Measurements from ENCODE around the gene AXIN2.
A peak's percentile ranks its signal among the peaks of the same experiment; 100 is the strongest.

AXIN2 gene, protein sequence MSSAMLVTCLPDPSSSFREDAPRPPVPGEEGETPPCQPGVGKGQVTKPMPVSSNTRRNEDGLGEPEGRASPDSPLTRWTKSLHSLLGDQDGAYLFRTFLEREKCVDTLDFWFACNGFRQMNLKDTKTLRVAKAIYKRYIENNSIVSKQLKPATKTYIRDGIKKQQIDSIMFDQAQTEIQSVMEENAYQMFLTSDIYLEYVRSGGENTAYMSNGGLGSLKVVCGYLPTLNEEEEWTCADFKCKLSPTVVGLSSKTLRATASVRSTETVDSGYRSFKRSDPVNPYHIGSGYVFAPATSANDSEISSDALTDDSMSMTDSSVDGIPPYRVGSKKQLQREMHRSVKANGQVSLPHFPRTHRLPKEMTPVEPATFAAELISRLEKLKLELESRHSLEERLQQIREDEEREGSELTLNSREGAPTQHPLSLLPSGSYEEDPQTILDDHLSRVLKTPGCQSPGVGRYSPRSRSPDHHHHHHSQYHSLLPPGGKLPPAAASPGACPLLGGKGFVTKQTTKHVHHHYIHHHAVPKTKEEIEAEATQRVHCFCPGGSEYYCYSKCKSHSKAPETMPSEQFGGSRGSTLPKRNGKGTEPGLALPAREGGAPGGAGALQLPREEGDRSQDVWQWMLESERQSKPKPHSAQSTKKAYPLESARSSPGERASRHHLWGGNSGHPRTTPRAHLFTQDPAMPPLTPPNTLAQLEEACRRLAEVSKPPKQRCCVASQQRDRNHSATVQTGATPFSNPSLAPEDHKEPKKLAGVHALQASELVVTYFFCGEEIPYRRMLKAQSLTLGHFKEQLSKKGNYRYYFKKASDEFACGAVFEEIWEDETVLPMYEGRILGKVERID

DNA sequence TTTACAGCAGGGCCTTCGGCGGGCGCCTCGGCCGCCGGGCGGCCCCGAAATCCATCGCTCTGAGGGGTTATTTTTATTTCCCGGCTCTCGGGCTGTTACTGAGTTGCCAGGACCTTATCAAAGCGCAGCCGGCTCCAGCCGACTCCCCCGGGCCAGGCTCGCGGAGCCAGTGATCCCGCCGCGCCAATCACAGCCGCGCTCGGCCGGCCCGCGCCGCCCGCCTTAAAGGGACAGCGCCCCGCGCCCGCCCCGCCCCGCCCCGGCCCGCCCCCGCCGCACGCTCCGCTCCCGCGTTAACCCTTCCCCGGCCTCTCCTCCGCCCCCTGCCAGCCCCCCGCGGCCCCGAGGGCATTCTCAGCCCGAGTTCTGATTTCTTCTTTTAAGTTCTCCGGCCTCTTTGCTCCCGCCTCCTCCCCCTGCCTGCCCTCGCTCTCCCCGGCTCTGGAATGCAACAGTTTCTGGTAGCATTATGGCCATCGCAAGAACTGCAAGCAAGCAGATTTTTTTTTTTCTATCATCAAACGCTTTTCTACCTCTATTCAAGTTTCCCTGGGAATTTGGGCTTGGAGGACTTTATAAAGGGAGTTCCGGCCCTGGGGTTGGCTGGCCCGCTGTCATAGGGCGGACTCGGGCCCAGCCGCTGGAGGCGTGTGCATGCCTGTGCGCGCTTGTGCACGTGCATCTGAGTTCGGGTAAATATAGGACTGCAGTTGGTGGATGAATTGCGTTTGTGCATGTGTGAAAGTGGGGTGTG lies at the start of gene AXIN2:
Gene AXIN2 (minus strand): TSS at position 197 of the 754 bp plus-strand sequence. CDS start 3,028 bp downstream, outside the sequence.
- ATAC-seq (peak; percentile 83), DNase-seq (peak; percentile 84 to 87)
- Mint-ChIP-seq H3K27ac (peak within 1 kb of the TSS; percentile 92 to 96), H3K27me3 (no peaks in the 10 kb centered on the region), H3K4me1 (peaks cover 40% of the 10 kb centered on the region), H3K9me3 (no peaks in the 10 kb centered on the region), H3K4me3 (peak within 1 kb of the TSS; percentile 71 to 86)

DNA sequence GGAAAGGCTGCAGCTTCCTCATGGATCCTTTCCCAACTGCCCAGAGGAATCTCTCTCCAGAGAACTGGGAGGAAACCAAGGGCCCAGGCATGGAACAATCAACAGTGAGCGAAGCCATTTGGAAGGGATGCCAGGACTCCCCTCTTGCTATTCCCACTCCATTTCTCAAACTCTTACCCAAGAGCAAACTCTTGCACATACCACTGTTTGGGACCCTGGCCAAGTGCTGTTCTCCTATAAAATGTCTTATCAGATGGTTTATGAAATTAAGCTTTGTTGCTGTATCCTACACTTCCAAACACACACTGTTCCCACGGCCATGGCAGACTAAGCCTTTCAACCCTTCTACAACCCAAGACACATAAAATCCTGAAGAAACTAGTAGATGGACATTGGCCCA lies 48.3 kb upstream of the AXIN2 start:
- DNase-seq (no peak), ATAC-seq (no peak)
- H3K4me1 Mint-ChIP-seq = peaks cover 5% of the 10 kb centered on the region
- no peak overlapping the region for H3K27ac Mint-ChIP-seq
- no peaks in the 10 kb centered on the region for H3K9me3 Mint-ChIP-seq
- no peaks in the 10 kb centered on the region for H3K27me3 Mint-ChIP-seq
- no peak overlapping the region for H3K4me3 Mint-ChIP-seq

DNA sequence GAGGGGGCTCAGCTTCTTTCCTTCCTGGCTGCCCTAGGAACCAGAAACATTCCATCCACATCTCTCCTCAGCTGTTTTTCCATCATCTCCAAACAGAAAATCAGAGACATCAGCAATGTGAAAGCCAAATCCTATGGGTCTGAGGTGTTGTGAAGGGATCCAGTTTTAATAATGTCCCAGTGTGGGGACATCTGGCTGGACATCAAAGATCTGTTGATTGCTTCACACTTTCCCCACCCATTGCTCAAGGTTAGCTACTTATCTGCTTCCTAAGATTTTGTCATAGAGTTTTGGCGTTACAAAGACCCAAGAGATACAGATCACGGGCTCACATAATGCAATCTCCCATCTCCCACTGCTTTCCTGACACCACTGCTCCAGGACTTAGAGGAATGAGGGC lies 47.8 kb upstream of the AXIN2 start:
- Mint-ChIP-seq H3K27me3 (no peaks in the 10 kb centered on the region), H3K4me1 (peaks cover 5% of the 10 kb centered on the region), H3K4me3 (no peak overlapping the region), H3K9me3 (no peaks in the 10 kb centered on the region), H3K27ac (no peak overlapping the region)
- DNase-seq (no peak), ATAC-seq (no peak)

DNA sequence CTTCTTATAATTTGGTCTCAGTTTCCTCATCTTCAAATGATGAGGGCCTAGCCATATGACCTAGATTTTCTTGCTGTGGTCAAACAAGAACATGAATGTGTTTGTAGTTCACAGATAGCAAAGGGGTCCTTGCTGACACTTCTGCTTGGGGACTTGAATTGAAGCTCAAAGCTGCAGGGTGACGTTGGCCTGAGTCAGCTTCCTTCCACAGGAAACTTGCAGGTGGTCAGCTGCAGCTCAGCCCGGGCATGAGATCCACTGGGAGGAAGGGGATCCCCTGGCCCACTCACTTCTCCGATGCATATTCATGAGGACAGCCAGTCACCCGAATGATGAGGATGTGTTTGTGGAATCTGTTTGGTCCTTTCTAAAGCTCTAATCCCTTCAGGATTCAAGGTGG lies 42.6 kb upstream of the AXIN2 start:
- H3K4me1 Mint-ChIP-seq = peaks cover 5% of the 10 kb centered on the region
- H3K27me3 Mint-ChIP-seq = no peaks in the 10 kb centered on the region
- ATAC-seq = no peak
- H3K27ac Mint-ChIP-seq = no peak overlapping the region
- no peak overlapping the region for H3K4me3 Mint-ChIP-seq
- DNase-seq = no peak
- H3K9me3 Mint-ChIP-seq = no peaks in the 10 kb centered on the region

DNA sequence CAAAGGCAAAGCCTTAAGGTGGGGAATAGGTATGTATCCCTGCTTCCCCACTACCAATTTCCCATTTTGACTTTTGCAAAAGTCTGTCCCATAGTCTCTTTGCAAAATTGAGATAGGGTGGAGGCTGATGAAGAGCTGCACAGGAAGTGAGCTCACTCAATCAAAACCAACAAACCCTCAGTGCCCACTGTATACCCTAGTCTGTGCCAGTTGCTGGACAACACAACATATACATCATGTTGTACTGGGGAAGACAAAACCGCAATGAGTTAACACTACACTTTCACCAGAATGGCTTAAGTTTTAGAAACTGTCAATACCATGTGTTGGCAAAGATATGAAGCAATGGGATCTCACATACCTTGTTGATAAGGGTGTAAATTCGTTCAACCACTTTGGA lies 40.4 kb upstream of the AXIN2 start:
- Mint-ChIP-seq H3K9me3 (no peaks in the 10 kb centered on the region), H3K4me1 (peaks cover 4% of the 10 kb centered on the region), H3K27ac (no peak overlapping the region), H3K27me3 (no peaks in the 10 kb centered on the region), H3K4me3 (no peak overlapping the region)
- ATAC-seq (peak; percentile 69), DNase-seq (no peak)

DNA sequence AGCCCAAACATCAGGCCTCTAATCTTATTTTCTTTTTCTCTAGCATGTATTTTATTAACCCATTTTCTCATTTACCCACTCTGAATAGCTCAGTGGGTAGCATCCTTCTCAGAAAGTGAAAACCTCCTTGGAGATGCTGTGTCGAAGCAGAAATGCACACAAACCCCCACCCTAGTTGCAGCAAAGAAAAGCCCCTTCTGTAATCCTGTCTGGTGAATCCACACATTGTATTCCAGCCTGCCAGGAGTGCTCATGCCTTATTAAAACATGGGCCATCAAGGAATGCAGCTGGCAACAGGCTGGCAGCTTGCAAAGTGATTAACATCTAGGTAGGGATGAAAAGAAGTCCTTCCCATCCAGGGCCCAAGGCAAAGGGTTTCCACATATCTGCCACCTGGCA lies 39.7 kb upstream of the AXIN2 start:
- Mint-ChIP-seq H3K4me1 (no peaks in the 10 kb centered on the region), H3K4me3 (no peak overlapping the region), H3K27me3 (no peaks in the 10 kb centered on the region), H3K27ac (no peak overlapping the region), H3K9me3 (no peaks in the 10 kb centered on the region)
- no peak for ATAC-seq
- no peak for DNase-seq

DNA sequence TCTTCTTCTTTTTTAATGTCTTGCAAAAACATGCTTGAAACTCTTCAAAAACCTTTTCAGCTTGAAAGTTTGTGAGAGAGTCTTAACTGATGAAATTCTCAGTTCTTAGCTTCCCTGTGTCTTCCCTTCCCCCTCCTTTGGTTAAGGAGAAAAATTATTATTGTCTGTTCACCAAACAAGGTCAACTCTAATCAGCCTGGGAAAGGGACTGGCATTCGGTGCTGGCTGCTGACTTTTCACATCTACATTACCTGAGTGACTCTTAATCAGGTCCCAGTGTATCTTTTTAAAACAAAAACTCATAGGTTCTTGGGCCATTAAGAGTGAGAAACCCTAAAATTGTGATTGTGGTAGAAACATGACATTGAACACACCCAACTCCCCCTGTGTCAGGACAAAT lies 39.1 kb upstream of the AXIN2 start:
- Mint-ChIP-seq H3K27ac (no peak overlapping the region), H3K4me1 (no peaks in the 10 kb centered on the region), H3K27me3 (no peaks in the 10 kb centered on the region), H3K4me3 (no peak overlapping the region), H3K9me3 (no peaks in the 10 kb centered on the region)
- DNase-seq (no peak), ATAC-seq (no peak)

DNA sequence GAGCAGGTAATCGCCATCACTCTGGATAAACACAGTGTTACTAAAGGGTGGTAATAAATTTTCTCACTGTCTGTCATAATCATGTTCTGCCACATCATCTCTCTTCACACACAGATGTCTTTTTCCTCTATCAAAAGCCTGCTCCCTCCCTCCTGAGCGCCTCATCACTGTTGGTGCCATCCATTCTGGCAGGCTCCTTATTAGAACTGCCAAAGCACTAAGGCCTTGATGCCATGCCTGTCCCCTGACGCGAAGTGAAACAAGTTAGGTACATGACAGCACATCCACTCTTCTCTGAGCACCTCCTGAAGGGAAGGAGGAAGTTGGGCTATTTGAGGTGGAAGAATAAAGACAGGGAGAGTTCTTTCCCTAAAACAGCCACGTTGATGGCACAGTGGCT lies 38.2 kb upstream of the AXIN2 start:
- no peak overlapping the region for H3K27ac Mint-ChIP-seq

DNA sequence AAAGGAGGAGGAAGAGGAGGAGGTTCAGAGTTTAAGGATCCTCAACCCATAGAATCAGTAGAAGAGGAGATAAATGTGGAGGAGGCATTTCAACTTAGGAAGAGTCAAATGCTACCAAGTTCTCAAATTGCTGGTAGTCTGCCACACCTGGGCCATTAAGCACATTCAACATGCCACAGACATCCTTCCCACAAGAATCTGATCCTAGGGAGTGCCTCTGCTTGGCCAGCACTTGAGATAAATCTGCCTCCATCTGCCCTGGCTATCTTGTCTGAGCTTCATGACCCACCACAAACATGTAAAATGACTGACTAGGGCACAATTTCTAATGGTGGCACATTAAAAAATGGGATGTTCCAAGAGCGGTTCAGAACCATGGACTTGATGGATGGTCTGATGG lies 37.3 kb upstream of the AXIN2 start:
- Mint-ChIP-seq H3K27me3 (peaks cover 6% of the 10 kb centered on the region), H3K4me1 (peaks cover 17% of the 10 kb centered on the region)
- no peak for ATAC-seq

More for the DNA sequence above, 38.2 kb upstream of the AXIN2 start:
- no peak overlapping the region for H3K4me3 Mint-ChIP-seq
- DNase-seq = no peak
- H3K4me1 Mint-ChIP-seq = peaks cover 8% of the 10 kb centered on the region
- H3K9me3 Mint-ChIP-seq = no peaks in the 10 kb centered on the region
- no peak for ATAC-seq
- H3K27me3 Mint-ChIP-seq = no peaks in the 10 kb centered on the region

DNA sequence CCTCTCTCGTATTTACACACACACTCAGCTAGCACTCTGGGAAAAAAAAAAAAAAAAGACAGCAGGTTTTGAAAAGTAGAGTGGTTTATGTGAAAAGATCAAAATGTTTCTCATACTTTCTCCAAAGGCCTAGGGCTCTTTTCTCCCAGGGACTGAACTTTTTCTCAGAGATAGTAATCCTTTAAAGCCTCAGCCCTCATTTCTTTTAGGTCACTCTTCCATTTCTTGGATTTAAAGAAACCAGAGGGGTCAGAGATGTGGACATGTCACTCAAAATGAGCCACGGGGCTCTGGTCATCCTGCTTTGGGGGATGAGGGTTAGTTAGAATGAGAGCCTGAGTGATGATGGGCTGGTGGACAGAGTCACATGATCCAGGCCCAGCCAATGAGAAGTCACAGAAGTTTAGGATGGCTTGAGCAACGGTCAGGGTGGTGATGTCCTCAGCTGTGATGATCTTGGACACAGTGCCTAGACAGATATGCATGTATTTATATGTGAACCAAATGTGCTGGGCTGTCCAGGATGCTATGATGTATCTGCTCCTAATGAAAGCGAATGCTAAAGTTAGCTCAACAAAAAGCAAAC lies 33.7 kb upstream of the AXIN2 start:
- peak overlapping the region; percentile 33 to 80 for H3K4me3 Mint-ChIP-seq
- peaks cover 8% of the 10 kb centered on the region for H3K27me3 Mint-ChIP-seq
- DNase-seq (no peak), ATAC-seq (no peak)
- H3K4me1 Mint-ChIP-seq = peaks cover 31% of the 10 kb centered on the region
- H3K9me3 Mint-ChIP-seq = no peaks in the 10 kb centered on the region
- H3K27ac Mint-ChIP-seq = peak overlapping the region; percentile 59 to 78

More for the DNA sequence above, 37.3 kb upstream of the AXIN2 start:
- no peak for DNase-seq
- Mint-ChIP-seq H3K9me3 (no peaks in the 10 kb centered on the region), H3K4me3 (no peak overlapping the region), H3K27ac (no peak overlapping the region)

DNA sequence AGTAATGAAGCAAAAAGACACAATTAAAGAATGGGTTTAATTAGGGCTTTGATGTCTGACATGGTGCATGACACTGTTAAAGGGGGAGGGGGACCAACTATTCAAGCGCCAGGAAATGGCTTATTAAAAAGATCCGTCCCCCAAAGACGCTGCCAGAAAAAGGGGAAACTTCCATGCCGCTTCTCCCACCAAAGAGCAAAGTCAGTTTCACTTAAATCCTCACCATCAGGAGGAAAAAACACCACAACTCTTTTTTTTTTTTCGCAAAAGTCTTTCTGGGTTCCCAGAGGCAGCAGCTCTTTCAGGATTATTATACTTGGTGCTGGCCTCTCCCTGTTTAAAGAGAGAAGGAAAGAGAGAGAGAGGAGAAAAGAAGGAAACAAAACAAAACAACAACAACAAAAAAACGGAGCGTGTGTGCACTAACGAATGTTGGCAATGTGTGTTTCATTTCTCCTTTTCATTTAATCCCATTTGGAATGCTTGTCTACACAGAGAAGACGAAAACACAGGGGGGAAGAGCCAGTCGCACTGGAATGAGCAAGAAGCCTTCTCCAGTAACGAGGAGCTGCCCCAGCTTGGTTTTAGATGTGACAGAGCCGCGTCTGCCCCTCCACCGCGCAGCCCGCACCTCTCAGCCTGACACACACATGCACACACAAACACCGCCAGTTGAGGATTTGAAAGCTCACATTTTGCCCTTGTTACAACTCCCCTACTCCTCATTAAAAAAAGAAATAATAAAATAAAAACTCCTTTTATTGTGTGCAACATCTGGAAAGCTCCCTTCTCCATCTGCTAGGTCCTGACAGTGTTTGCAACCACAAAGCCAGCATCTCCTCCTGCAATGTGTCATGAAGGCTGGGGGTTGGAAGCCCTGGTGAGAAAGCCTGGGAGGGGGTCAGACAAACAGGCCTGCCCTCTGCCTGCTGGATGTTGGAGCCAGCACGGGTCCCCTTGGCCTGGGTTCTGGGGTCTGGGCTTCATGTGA lies 32.7 kb upstream of the AXIN2 start:
- Mint-ChIP-seq H3K4me3 (peak overlapping the region; percentile 80 to 88), H3K4me1 (peaks cover 32% of the 10 kb centered on the region), H3K27ac (peak overlapping the region in 1 of 2 donors; percentile 89), H3K27me3 (peaks cover 8% of the 10 kb centered on the region), H3K9me3 (no peaks in the 10 kb centered on the region)
- DNase-seq (no peak), ATAC-seq (peak; percentile 68)

DNA sequence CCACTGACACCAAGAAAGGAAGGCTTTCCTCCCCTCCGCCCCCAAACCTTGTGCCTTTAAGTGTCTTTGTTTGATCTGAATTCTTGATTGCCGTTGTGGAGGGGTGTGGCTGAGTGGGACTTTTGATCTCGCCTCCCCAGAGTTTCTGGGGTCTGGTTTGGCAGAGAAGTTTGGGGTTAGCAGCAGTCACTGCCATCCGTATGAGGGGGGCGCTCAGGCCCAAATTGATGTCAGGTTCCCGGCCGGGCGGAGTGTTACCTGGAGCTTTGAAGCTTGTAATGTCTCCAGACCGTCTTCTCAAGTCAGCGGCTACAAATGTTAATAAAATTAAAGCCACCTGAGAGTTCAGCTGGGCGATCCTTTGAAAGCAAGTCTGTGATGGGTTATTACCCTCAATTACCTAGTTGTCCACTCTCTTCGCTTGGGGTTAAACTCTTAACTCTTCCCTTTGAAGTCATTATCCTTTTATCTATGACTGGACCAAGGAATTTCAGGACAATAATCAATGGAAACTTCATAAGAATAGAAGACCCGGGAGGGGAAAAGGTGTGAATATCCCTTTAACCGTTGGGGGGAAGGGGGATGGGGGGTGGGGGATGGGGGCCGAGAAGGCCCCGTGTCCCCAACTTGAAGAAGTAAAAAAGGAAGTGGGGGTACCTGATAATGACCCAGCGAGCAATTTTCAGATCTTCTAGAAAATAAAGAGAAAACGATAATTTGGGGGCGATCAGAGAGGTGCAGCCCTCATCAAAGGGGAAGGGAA lies 31.8 kb upstream of the AXIN2 start:
- Mint-ChIP-seq H3K9me3 (no peaks in the 10 kb centered on the region), H3K27me3 (peaks cover 8% of the 10 kb centered on the region), H3K27ac (peak overlapping the region in 1 of 2 donors; percentile 89), H3K4me3 (peak overlapping the region; percentile 80 to 88), H3K4me1 (peaks cover 40% of the 10 kb centered on the region)
- ATAC-seq = peak; percentile 14
- peak in 1 of 2 donors; percentile 7 for DNase-seq

DNA sequence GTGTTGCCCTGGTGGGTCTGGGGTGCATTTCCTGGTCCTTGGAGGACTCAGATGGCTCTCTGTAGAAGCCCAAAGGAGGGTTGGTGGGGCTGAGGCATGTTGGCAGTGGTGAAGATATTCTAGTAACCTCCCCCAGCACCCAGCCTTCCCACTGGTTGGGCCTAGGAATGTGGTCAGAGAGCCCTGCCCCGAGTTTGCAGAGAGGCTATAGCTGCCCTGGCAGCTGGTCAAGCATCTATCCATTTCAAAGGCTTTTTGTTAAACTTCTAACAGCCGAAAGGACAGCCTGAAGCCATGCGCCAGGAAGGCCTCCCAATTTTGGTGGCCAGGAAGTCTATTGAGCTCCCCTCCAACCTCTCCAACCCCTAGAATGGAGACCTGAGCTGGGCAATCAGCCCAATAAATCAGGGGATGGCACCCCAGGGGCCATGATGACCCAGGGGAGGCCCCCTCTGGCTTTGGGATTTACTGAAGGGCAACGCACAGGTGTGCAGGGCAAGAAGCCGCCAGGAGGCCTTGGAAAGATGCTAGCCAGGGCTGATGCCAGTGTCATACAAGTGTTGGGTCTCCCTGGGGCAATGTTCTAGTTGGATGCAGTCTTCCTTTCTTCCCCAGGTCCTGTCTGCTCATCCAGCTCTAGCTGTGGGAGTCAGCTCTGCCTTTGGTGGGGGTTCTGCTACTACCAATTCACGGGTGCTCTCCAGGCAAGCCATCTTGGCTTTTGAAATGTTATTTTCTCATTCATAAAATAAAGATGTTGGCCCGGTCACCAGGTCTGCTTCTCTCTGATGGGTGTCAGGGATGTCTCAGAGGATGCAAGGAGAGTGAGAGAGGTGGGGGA lies 30.9 kb upstream of the AXIN2 start:
- H3K27ac Mint-ChIP-seq = no peak overlapping the region
- no peak for DNase-seq
- H3K4me3 Mint-ChIP-seq = peak overlapping the region; percentile 79 to 88
- no peak for ATAC-seq
- H3K4me1 Mint-ChIP-seq = peaks cover 47% of the 10 kb centered on the region
- H3K9me3 Mint-ChIP-seq = no peaks in the 10 kb centered on the region
- peaks cover 8% of the 10 kb centered on the region for H3K27me3 Mint-ChIP-seq
